K562 (cell line): ENCODE data around the gene LRRC61. TPM values are rescaled to one million over a fixed set of nuclear protein-coding genes. Genes with fewer than 3 reads are reported as not detected.
A peak's percentile ranks its signal among the peaks of the same experiment; 100 is the strongest.

Experiments
- BHLHE40 ChIP-seq: IDR thresholded peaks from 2 replicates; pipeline ENCODE4 v1.6.1; 2011; ENCODE audit warnings: low read length, improper control_type of control experiment
- FOXA1 ChIP-seq: fragments of 450-650 bp; IDR thresholded peaks from 2 replicates; pipeline ENCODE4 v1.6.1; 2016; ENCODE audit warnings: mild to moderate bottlenecking, borderline replicate concordance
- HOXB6 ChIP-seq: fragments of 250-450 bp; sonication (Bioruptor Pico); IDR thresholded peaks from 2 replicates; pipeline ENCODE4 v1.5.1; 2022; ENCODE audit warnings: mild to moderate bottlenecking, borderline replicate concordance
- PTTG1 ChIP-seq: fragments of 450-650 bp; IDR thresholded peaks from 2 replicates; pipeline ENCODE4 v1.6.1; 2016; ENCODE audit warnings: low read depth, mild to moderate bottlenecking, missing genetic modification characterization, missing compliant biosample characterization
- RBM39 ChIP-seq: fragments of 200-400 bp; formaldehyde crosslinking; optimal IDR thresholded peaks from 2 replicates; pipeline ENCODE3; 2018; ENCODE audit warnings: low read depth, low read length
- SRSF3 ChIP-seq: fragments of 200-400 bp; formaldehyde crosslinking; IDR thresholded peaks from 2 replicates; pipeline ENCODE4 v1.6.1; 2016; ENCODE audit warnings: mild to moderate bottlenecking, low read length, moderate library complexity; ENCODE audit not compliant: insufficient read depth
- U2AF1 ChIP-seq: fragments of 200-400 bp; formaldehyde crosslinking; optimal IDR thresholded peaks from 2 replicates; pipeline ENCODE3; 2017; ENCODE audit warnings: mild to moderate bottlenecking, low read depth, low read length, moderate library complexity
- polyA plus RNA-seq, 8 experiments: library from polyadenylated mRNA; depleted of rRNA in 4 of 8; stranded (reverse) in 5 of 8; unstranded in 3 of 8; fragments of >200 nt; fragmentation: Nextera tagmentation in 2 of 8; fragmentation: Illumina TruSeq in 1 of 8; extraction: Ambion mirVana in 2 of 8; extraction: Trizol in 1 of 8; gene quantifications; 2 replicates each; pipeline versions ENCODE4 v1.2.1 to v1.2.3, GENCODE V29; 2011 to 2014; ENCODE audit warnings: inconsistent platforms in 1 of 8, missing spikeins in 1 of 8
- total RNA-seq, 7 experiments: library from RNA; depleted of rRNA in 6 of 7; stranded (reverse); fragments of >200 nt in 6 of 7; fragmentation: Illumina TruSeq in 2 of 7; extraction: Trizol in 2 of 7; gene quantifications; 2 replicates each; pipeline versions ENCODE4 v1.2.1 to v1.2.3, GENCODE V29; 2011 to 2021; ENCODE audit warnings: low replicate concordance in 1 of 7
- TF ChIP-seq, protein P1 (sequence below), 2 experiments: fragments of 450-650 bp in 1 of 2; IDR thresholded peaks; 2 replicates each; pipeline ENCODE4 v1.6.1; 2011 to 2017; ENCODE audit warnings: low read depth in 2 of 2, antibody characterized with exemption in 1 of 2, borderline replicate concordance in 1 of 2, low read length in 1 of 2, mild to moderate bottlenecking in 1 of 2, mixed read lengths in 1 of 2; ENCODE audit not compliant: control insufficient read depth in 1 of 2
- TF ChIP-seq, protein P2 (sequence below): fragments of 250-450 bp; sonication (Bioruptor Pico); IDR thresholded peaks from 2 replicates; pipeline ENCODE4 v1.8.0; 2022; ENCODE audit warnings: inconsistent platforms
- TF ChIP-seq, protein P3 (sequence below): fragments of 450-650 bp; IDR thresholded peaks from 2 replicates; pipeline ENCODE4 v1.7.0; 2016; ENCODE audit warnings: borderline replicate concordance

LRRC61 gene
- total and polyA plus RNA-seq, 9 of the 15 experiments (the other 6 are each of a cell fraction or from before 2014, with no cell fraction given): 1.3 to 55.2 (median 35.2) TPM

DNA sequence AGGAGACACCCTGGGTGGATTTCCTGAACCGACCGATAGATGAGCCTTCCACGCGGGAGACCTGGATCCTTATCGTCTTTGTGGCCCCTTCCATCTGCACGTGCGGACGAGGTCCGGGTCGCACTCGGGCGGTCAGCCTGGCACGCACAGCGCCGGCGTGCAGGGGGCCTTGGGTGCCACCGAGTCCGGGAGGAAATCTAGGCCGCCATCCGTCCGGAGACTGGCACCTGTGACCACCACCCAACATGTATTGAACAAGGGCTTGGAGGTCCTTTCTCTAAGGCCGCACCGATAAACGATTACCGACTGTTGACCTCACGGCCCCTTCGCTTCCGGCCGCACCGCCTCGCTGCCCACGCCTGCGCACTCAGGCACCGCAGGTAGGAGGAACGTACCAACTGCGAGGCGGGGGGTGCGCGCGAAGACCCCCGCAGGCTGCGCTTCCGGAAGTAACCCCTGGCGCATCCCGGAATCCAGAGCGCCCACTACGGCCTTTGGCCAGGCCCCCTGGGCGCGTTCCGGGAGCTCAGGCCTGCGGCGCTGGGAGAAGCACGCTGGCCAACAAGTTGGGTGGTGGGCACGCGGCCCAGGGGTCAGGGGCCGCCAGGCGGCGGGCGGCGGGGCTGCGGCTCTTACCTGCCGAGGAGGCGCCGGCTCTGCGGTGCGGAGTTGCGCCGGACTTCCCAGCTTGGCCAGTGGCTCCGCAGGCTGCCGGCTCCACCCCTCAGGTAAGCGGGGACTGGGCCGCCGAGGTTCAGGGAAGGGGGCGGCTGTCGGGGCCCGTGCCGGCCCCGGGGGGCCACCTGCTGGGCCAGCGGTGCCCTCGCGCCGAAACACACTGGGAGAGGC is at the start of gene LRRC61, which contains the start of gene ACTR3C (continued):
- TF ChIP-seq, protein P1, sequence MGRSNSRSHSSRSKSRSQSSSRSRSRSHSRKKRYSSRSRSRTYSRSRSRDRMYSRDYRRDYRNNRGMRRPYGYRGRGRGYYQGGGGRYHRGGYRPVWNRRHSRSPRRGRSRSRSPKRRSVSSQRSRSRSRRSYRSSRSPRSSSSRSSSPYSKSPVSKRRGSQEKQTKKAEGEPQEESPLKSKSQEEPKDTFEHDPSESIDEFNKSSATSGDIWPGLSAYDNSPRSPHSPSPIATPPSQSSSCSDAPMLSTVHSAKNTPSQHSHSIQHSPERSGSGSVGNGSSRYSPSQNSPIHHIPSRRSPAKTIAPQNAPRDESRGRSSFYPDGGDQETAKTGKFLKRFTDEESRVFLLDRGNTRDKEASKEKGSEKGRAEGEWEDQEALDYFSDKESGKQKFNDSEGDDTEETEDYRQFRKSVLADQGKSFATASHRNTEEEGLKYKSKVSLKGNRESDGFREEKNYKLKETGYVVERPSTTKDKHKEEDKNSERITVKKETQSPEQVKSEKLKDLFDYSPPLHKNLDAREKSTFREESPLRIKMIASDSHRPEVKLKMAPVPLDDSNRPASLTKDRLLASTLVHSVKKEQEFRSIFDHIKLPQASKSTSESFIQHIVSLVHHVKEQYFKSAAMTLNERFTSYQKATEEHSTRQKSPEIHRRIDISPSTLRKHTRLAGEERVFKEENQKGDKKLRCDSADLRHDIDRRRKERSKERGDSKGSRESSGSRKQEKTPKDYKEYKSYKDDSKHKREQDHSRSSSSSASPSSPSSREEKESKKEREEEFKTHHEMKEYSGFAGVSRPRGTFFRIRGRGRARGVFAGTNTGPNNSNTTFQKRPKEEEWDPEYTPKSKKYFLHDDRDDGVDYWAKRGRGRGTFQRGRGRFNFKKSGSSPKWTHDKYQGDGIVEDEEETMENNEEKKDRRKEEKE (IDR thresholded peaks at IDR 0.05; ENCODE audit: borderline replicate concordance in 1 of 2, control insufficient read depth in 1 of 2, low read depth in 2 of 2, low read length in 1 of 2): peak in 1 of 2 experiments; percentile 85; a peak in 2 of 4 replicates
- TF ChIP-seq PTTG1 (tag) (no peak), SRSF3 (peak; percentile 90; the same call in 1 of the 2 replicates), U2AF1 (peak; percentile 93), BHLHE40 (peak; percentile 97), HOXB6 (no peak), FOXA1 (no peak), RBM39 (no peak)
- TF ChIP-seq, protein P2, sequence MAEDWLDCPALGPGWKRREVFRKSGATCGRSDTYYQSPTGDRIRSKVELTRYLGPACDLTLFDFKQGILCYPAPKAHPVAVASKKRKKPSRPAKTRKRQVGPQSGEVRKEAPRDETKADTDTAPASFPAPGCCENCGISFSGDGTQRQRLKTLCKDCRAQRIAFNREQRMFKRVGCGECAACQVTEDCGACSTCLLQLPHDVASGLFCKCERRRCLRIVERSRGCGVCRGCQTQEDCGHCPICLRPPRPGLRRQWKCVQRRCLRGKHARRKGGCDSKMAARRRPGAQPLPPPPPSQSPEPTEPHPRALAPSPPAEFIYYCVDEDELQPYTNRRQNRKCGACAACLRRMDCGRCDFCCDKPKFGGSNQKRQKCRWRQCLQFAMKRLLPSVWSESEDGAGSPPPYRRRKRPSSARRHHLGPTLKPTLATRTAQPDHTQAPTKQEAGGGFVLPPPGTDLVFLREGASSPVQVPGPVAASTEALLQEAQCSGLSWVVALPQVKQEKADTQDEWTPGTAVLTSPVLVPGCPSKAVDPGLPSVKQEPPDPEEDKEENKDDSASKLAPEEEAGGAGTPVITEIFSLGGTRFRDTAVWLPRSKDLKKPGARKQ (CRISPR knock-in tag): no peak
- TF ChIP-seq, protein P3, sequence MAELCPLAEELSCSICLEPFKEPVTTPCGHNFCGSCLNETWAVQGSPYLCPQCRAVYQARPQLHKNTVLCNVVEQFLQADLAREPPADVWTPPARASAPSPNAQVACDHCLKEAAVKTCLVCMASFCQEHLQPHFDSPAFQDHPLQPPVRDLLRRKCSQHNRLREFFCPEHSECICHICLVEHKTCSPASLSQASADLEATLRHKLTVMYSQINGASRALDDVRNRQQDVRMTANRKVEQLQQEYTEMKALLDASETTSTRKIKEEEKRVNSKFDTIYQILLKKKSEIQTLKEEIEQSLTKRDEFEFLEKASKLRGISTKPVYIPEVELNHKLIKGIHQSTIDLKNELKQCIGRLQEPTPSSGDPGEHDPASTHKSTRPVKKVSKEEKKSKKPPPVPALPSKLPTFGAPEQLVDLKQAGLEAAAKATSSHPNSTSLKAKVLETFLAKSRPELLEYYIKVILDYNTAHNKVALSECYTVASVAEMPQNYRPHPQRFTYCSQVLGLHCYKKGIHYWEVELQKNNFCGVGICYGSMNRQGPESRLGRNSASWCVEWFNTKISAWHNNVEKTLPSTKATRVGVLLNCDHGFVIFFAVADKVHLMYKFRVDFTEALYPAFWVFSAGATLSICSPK: no peak
